HG03342 (cell line): ENCODE measurements around the gene NR4A3.

ENCODE experiments used
- ATAC-seq: cut with Tn5 transposase; IDR thresholded peaks from one replicate; pipeline ENCODE4 v1.9.1; 2021; ENCODE audit warnings: mild to moderate bottlenecking, moderate library complexity; ENCODE audit not compliant: unreplicated experiment

NR4A3 gene

GRCh38 chr9:99813739-99814138, 7.9 kb upstream of the NR4A3 start:
- ATAC-seq, result no peak

GRCh38 chr9:99814359-99814758, 7.3 kb upstream of the NR4A3 start:
- no peak for ATAC-seq

DNA sequence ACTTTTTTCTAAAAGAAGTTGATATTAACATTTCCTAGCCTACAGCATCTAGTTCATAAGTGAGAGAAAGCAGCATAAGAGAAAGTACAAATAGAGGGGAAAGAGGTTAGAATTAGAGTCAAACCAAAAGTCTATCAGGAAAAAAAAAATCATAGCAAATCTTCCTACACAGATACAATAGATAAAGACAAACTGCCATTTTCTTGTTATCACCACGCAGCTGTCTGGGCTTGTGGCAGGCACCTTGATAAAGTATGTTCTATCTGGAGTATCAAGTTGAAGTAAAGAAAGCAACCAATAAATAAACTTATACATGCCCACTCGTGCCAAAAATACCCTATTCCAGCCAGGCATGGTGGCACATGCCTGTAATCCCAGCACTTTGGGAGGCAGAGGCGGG, 5.3 kb upstream of the NR4A3 start:
- no peak for ATAC-seq

DNA sequence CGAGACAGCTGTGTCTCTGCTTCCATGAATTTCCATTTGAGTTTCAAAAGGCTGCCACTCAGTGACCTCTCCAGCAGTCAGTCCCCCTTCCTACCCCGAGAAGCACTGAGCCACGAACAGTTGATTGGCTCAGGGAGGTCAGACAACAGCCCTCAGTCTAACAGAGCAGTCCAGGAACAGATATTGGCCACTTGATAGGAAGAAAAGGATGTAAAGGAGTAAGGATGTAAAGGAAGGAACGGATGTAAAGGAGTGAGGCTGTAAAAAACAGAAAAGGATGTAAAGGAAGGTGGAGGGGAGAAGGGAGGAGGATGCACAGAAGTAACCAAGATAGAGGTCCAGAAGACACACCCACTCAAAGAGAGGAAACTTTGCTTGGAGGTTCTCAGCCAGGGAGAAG, 3.2 kb upstream of the NR4A3 start:
- ATAC-seq, result no peak

GRCh38 chr9:99819123-99819855, 2.4 kb upstream of the NR4A3 start:
- ATAC-seq, result peak; percentile 46

DNA sequence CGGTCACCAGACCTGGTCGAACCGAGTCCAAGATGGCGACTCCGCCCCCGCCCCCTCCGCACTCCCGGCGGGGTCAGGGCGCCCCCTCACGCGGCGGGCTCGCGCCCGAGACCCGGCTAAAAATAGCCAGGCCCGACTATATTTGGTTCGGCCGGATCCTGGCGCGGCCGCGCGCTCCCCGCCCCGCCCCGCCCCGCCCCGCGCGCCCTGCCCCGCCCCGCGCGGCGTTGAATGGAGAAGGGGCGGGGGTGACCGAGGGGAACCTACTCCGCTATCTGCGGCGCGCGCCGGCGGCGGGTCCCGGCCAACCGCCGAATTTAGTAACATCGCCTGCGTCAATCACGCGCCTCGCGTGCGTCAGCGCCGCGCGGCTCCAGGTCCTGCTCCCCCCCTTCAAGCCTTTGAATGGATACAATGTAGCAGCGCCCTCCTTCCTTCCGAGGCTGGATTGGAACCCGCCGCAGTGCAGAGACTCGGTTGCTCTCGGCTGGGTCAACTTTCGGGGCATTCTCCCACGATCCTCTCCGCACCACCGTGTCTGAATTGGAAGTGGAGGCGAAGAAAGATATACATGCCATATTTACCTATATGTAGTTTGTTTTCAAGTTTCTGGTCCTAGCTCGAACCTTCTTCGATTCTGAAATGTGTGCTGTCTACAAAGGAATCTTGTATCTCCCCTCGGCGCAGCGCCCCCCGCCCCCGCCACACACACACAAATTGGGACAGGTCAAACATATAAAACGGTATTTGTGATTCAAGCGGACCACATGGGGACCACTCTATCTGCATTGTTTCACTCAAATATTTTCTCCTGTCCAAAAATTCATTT, 1.6 kb upstream of the NR4A3 start:
- ATAC-seq, result peak; percentile 43

DNA sequence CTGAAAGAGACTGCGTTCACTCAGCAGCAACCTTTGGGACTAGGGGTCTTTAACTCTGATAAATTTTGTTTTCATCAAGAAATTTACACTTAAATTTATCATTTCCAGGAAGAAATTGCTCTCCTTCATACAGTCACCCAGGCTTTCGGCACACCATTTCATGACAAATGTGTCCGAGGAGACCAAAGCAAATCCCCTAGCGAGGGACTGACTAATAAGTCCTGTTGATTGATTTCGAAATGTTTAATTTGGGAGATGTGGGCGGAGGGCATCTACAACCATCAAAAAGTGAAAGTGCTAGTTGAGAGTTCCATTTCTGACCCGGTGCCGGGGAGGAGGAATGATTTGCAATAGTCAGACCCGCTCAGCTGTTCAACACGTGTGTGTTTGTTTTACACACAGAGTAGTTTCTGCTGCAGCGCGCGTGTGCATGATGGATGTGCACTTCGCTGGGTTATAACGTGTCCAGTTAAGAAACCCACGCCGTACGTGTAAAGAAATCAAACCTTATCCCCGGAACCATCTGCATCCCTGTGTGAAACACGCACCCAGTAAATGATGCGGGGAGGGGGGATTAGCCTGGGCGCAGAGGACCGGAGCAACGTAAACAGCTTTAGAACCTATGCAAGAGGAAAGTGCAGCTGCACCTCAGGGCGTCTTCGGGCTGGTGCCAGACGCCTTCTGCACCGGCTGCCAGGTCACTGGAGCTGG, 845 bp upstream of the NR4A3 start:
- no peak for ATAC-seq

GRCh38 chr9:99822109-99822805, 572 bp downstream of the NR4A3 start:
- ATAC-seq, result no peak

DNA sequence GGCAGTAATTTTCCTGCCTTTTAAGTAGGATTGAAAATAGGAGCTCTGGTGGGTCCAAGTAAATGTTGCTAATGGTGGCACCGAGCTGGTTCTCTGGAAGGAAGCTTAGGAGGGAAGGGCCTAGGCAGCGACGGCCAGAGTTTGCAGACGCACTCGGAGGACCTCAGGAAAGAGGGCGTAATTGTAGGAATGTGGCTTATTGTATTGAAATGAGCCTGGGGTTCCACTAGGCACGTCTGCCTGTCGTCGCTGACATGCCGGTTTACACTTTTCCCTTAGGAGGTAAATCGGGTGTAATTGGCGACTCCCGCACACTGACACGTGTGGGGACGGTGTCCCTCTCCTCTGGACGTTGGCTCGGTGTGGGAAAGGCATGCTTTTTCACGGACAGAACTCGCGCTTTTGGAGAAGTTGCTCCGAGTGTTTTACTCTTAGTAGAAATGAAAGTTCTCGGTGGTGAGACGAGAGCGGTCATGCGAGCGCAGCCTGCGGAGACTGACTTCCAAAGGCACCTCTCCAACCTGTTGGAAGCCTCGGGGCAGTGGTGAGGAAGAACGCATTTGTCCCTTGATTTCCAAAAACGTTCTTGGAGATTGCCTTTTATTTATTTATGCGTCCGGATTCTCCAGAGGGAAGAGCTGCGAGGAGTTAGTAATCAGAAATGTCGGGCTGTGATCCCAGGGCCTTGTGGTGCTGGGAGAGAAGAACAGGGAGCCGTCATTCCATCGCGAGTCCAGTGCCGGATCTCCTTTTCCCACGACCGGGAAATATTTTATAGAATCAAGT, 1.3 kb downstream of the NR4A3 start:
- no peak for ATAC-seq

DNA sequence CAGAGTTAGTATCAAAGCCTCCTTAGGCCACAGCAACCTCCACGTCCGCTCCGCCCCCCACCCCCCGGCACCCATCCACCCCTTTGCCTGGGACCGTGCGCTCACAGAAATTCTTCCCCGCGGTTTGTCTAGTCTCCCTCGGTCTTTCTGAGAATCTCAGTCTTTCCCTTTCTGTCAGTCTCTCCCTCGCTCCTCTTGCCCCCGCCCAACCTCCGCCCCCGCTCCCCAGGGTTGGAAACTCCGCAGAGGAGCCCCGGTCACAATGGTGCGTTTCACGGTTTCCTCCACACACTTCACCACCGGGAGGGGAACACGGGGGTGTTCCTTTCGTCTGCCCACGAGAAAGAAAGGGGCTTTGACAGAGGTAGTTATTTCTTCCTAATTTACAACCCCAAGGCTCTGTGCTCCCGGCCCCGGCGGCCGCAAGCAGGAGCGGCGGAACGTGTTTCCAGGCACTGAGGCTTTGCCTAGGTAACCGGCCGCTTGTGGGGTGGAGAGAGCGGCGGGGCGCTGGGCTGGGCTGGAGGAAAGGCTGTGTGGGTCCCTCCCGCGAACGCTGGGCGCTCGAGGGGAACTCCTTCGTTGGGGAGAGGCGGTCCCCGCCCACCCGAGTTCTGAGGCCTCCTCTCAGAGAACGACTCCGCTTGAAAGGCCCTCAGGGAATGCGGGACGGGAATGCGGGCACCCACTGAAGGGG, 2.1 kb downstream of the NR4A3 start:
- no peak for ATAC-seq

GRCh38 chr9:99824378-99825171, 2.9 kb downstream of the NR4A3 start:
- ATAC-seq, result no peak

DNA sequence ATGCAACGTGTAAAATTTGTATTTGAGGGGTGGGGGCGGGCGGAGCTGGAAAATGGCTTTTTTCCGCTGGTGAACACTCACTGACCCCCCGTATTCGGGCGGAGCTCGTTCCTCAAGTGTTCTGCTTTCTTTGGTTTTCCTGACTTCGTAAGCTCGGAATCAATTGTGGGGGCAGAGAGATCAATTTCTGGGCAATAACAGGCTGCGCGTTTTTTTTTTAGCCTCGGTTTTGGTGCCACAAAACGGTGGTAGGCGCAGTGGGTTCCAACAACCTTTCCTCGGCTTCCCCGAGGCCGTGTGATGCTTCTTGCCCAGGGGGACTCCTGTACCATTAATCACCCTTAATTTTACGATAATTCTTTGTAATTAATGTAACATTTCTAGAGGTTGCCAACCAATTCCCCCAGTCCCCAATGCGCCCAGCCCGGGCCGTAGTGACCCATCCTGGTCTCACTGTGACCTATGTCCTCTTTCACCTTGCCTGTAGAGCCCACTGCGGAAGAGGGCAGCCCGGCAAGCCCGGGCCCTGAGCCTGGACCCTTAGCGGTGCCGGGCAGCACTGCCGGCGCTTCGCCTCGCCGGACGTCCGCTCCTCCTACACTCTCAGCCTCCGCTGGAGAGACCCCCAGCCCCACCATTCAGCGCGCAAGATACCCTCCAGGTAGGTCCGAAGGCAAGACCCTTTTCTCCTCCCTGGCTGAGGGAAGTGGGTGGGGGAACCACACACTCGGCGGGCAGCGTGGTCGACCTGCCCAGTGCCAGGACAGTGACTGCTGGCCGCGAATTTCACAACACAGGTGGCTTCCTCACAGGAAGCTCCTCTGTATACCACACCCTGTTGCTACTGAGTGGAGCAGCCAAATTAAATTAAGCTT, 3.7 kb downstream of the NR4A3 start:
- no peak for ATAC-seq

DNA sequence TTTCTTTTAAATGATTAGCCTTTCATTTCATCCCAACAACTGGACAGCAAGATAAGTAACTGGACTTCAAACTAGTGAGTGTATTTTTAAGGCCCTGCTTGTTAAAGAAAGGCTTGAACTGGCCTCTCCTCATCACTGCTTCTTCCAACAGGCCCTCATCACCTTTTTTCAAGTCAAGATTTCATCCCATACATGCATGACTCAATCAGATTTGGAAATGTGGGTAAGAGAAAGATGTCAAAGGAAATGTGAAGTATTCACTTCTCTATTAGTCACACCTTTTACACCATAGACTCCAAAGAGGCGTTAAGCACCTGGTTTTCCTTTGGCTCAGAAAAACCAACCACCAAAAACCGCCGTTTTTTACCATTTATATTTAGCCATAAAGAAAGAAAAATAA, 4.9 kb downstream of the NR4A3 start:
- no peak for ATAC-seq

GRCh38 chr9:99827244-99827643, 5.6 kb downstream of the NR4A3 start:
- no peak for ATAC-seq

DNA sequence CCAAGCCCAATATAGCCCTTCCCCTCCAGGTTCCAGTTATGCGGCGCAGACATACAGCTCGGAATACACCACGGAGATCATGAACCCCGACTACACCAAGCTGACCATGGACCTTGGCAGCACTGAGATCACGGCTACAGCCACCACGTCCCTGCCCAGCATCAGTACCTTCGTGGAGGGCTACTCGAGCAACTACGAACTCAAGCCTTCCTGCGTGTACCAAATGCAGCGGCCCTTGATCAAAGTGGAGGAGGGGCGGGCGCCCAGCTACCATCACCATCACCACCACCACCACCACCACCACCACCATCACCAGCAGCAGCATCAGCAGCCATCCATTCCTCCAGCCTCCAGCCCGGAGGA, 6.3 kb downstream of the NR4A3 start:
- ATAC-seq, result no peak

- ATAC-seq, result no peak
Measured at GRCh38 chr9:99828417-99829176, 6.9 kb downstream of the NR4A3 start.

GRCh38 chr9:99831857-99832557, 10.3 kb downstream of the NR4A3 start:
- no peak for ATAC-seq
